Panc1 (cell line): ENCODE measurements around the gene ROCK2. TPM values are rescaled to one million over a fixed set of nuclear protein-coding genes. Genes with fewer than 3 reads are reported as not detected.

Experiments
- ATAC-seq: fragments of 200-7000 bp; cut with Tn5 transposase; 2 replicates; pipeline ENCODE4 v1.9.1; 2020; ENCODE audit warnings: mild to moderate bottlenecking, moderate library complexity
- BruUV-seq: library from RNA; stranded (reverse); fragments of 400-500 nt; replicated peaks from 2 replicates; lab custom pipeline; 2021; lab: Mats Ljungman, UMichigan
- CTCF ChIA-PET: fragments of 300-600 bp; sonication (Branson Sonifier 250); formaldehyde crosslinking; loops from one replicate; lab custom pipeline; 2022; ENCODE audit warnings: antibody characterized with exemption; lab: Charles Lee
- POLR2A ChIA-PET: fragments of 300-600 bp; sonication (Branson Sonifier 250); formaldehyde crosslinking; loops from one replicate; lab custom pipeline; 2022; ENCODE audit warnings: antibody characterized with exemption; lab: Charles Lee
- DNase-seq: peaks from one replicate; pipeline ENCODE4 v3.0.0-alpha.2; 2010; ENCODE audit warnings: low read depth, low spot score
- H3K27ac ChIP-seq: 2 replicates; pipeline ENCODE4 v1.5.1; 2011; ENCODE audit warnings: mild to moderate bottlenecking, low read length, inconsistent platforms
- H3K27me3 ChIP-seq: fragments of 200-500 bp; sonication (Bioruptor generic); 2 replicates; pipeline ENCODE4 v1.6.0; 2014; ENCODE audit warnings: low read length, inconsistent platforms; ENCODE audit not compliant: control insufficient read depth, insufficient read depth
- H3K36me3 ChIP-seq: fragments of 200-500 bp; sonication (Bioruptor generic); 2 replicates; pipeline ENCODE4 v1.5.1; 2014; ENCODE audit warnings: inconsistent platforms, mild to moderate bottlenecking, low read length, moderate library complexity; ENCODE audit not compliant: control insufficient read depth, insufficient read depth
- H3K4me1 ChIP-seq: 2 replicates; pipeline ENCODE4 v1.5.1; 2011; ENCODE audit warnings: inconsistent platforms, mild to moderate bottlenecking, low read length, moderate library complexity; ENCODE audit not compliant: control insufficient read depth, insufficient read depth
- H3K4me3 ChIP-seq, 2 experiments: 2 replicates each; pipeline ENCODE4 v1.5.1; 2011 to 2012; ENCODE audit warnings: low read depth in 2 of 2, low read length in 2 of 2, mild to moderate bottlenecking in 2 of 2, inconsistent platforms in 1 of 2, moderate library complexity in 1 of 2
- H3K9me3 ChIP-seq: fragments of 200-500 bp; sonication (Bioruptor generic); 2 replicates; pipeline ENCODE4 v1.5.1; 2014; ENCODE audit warnings: low read depth, mild to moderate bottlenecking, inconsistent platforms, low read length, moderate library complexity; ENCODE audit not compliant: control insufficient read depth, insufficient read depth
- CTCF ChIP-seq: fragments of 450-650 bp; IDR thresholded peaks from 2 replicates; pipeline ENCODE4 v1.5.1; 2017; ENCODE audit warnings: mild to moderate bottlenecking
- POLR2AphosphoS5 ChIP-seq: IDR thresholded peaks from 2 replicates; pipeline ENCODE4 v1.6.1; 2012; ENCODE audit warnings: mild to moderate bottlenecking, low read depth, low read length, moderate library complexity
- REST ChIP-seq, 2 experiments: IDR thresholded peaks; 2 replicates each; pipeline ENCODE4 v1.6.1; 2011 to 2012; ENCODE audit warnings: low read depth in 2 of 2, control low read depth in 1 of 2, low read length in 1 of 2, mild to moderate bottlenecking in 1 of 2, moderate library complexity in 1 of 2; ENCODE audit not compliant: insufficient read depth in 1 of 2
- SIN3A ChIP-seq: IDR thresholded peaks from 2 replicates; pipeline ENCODE4 v1.6.1; 2012; ENCODE audit warnings: low read depth, mild to moderate bottlenecking, low read length, moderate library complexity, borderline replicate concordance; ENCODE audit not compliant: insufficient read depth
- TCF7L2 ChIP-seq: IDR thresholded peaks from 2 replicates; pipeline ENCODE4 v1.6.1; 2011; ENCODE audit warnings: mild to moderate bottlenecking, low read depth, low read length, inconsistent platforms
- in situ Hi-C: cut with HindIII; loops from 2 replicates; pipeline ENCODE4 v1.10.0; 2016; ENCODE audit warnings: low sequenced_read_pairs, low pct_unique_long_range_greater_than_20kb
- intact Hi-C: fragments of 100-400 bp; cut with micrococcal nuclease; formaldehyde crosslinking; loops from one replicate; pipeline ENCODE4 v1.10.0; 2022; ENCODE audit not compliant: unreplicated experiment
- total RNA-seq: library from RNA; stranded (reverse); gene quantifications from one replicate; pipeline ENCODE4 v1.2.1, GENCODE V29; 2021; ENCODE audit not compliant: unreplicated experiment

ROCK2 gene
- total RNA-seq, 1 experiment from 2014 or later: 47.9 TPM

- H3K27ac ChIP-seq: no peak overlapping the region
- H3K36me3 ChIP-seq: no peaks in the 10 kb centered on the region
- DNase-seq: no peak
- intact Hi-C loops (no loop called here), in situ Hi-C loops (no loop called here)
- no TSS peak for BruUV-seq
- no peaks in the 10 kb centered on the region for H3K27me3 ChIP-seq
- H3K4me1 ChIP-seq: no peaks in the 10 kb centered on the region
- no peak for ATAC-seq
- TF ChIP-seq POLR2AphosphoS5 (no peak), SIN3A (no peak), REST (IDR thresholded peaks at IDR 0.05; ENCODE audit: insufficient read depth in 1 of 2, low read depth in 2 of 2, low read length in 1 of 2) (no peak), CTCF (no peak), TCF7L2 (no peak)
- CTCF ChIA-PET: no interaction called here
- POLR2A ChIA-PET: interaction anchor here (0.6 kb wide), 1 partner anchor 21 kb away, joined by 3 read pairs; no protein-coding TSS in a partner anchor
- H3K9me3 ChIP-seq: no peaks in the 10 kb centered on the region
- H3K4me3 ChIP-seq: no peak overlapping the region
Observed at GRCh38 chr2:11267931-11268330, 76.5 kb downstream of the ROCK2 start.

GRCh38 chr2:11264818-11265217 lies 79.6 kb downstream of the ROCK2 start:
- Histone ChIP-seq H3K36me3 (no peaks in the 10 kb centered on the region), H3K27me3 (no peaks in the 10 kb centered on the region), H3K27ac (no peak overlapping the region), H3K4me1 (no peaks in the 10 kb centered on the region), H3K9me3 (no peaks in the 10 kb centered on the region), H3K4me3 (no peak overlapping the region)
- no peak for ATAC-seq
- in situ Hi-C loops: no loop called here
- BruUV-seq: no TSS peak
- intact Hi-C loops: no loop called here
- POLR2A ChIA-PET: no interaction called here
- no peak for DNase-seq
- TF ChIP-seq POLR2AphosphoS5: no peak
- no peak for TF ChIP-seq REST (IDR thresholded peaks at IDR 0.05; ENCODE audit: insufficient read depth in 1 of 2, low read depth in 2 of 2, low read length in 1 of 2)
- TF ChIP-seq SIN3A: no peak
- TF ChIP-seq CTCF: no peak
- CTCF ChIA-PET: no interaction called here
